Measurements from ENCODE around the gene FGR.

- TF ChIP-seq CTCF (optimal IDR thresholded peaks at IDR 0.05 in 1 of 3, IDR thresholded peaks at IDR 0.05 in 1 of 3, conservative IDR thresholded peaks at IDR 0.05 in 1 of 3; ENCODE audit: extremely low read depth in 1 of 3, insufficient read depth in 2 of 3, low read length in 3 of 3), result no peak
- TF ChIP-seq EZH2 (IDR thresholded peaks at IDR 0.05; ENCODE audit: low read length), result no peak
These were observed 13.7 kb downstream of the FGR start for GRCh38 chr1:27621051-27621920.

Data from keratinocyte (primary cell).